Mucosa of gallbladder (tissue), 1 donor: ENCODE results near the gene HRAS. TPM values are rescaled to one million over a fixed set of nuclear protein-coding genes. Genes with fewer than 3 reads are reported as not detected.
A peak's percentile ranks its signal among the peaks of the same experiment; 100 is the strongest.

ENCODE experiments used
- DNase-seq: peaks from one replicate; pipeline ENCODE4 v3.0.0-alpha.2; 2020; ENCODE audit warnings: low spot score
- total RNA-seq: library from RNA; stranded (reverse); gene quantifications from one replicate; pipeline ENCODE4 v1.2.1, GENCODE V29; 2021
- donor health status: DM: no; HTN: no; CAD: no.

HRAS gene
- total RNA-seq, 1 donor from 2014 or later, result 51.1 TPM

DNA sequence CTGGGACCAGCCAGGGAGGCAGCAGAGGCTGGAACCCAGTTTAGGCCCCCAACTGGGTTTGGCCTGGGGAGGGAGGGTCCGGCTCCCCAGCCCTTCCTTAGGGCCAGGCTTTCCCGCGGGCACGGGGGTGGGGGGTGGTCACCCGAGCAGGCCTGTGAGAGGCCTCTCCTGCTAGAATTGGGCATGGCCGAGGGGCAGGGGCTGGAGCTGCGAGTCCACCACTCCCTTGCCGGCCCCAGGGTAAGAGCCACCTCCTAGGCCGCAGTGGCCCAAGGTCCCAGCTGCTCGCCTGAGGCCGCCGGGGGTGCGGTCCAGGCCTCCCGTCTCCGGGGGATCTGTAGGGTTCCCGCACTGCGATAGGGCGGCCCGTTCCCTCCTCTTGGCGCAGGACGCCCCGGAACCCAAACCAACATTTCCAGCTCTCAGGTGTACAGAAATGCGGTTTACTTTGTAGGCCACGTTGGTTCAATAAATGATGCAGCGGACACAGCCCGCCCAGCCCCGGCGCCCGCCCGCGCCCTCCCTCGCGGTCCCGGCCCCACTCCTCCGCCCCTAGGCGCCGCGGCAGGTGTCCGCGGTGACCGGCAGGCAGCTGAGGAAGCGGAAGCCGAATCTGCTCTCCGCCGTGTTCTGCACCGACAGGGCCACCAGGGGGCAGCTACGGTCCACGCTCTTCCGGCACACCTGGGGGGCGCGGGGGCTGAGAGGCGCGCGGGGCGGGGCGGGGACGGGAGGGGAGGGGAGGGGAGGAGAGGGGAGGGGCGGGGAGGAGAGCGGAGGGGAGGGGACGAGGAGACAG is 19.3 kb upstream of the HRAS start:
- DNase-seq, result peak; percentile 69

DNA sequence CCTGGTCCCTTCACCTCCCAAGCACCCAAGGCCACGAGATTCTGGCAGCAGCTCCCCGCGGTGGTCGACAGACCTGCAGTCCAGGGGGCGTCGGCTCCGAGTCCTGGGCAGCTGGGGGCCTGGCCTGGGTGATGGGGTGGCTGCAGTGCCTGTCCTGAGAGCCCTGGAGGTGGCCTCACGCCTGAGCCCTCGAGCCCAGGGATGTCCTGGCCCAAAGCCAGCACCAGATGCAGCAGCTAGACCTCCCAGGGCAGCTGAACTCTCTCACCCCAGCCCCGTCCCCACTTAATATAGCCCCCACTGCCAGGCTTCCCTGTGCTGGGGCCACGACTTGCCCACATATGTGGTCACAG is 18.6 kb upstream of the HRAS start:
- DNase-seq, result no peak

DNA sequence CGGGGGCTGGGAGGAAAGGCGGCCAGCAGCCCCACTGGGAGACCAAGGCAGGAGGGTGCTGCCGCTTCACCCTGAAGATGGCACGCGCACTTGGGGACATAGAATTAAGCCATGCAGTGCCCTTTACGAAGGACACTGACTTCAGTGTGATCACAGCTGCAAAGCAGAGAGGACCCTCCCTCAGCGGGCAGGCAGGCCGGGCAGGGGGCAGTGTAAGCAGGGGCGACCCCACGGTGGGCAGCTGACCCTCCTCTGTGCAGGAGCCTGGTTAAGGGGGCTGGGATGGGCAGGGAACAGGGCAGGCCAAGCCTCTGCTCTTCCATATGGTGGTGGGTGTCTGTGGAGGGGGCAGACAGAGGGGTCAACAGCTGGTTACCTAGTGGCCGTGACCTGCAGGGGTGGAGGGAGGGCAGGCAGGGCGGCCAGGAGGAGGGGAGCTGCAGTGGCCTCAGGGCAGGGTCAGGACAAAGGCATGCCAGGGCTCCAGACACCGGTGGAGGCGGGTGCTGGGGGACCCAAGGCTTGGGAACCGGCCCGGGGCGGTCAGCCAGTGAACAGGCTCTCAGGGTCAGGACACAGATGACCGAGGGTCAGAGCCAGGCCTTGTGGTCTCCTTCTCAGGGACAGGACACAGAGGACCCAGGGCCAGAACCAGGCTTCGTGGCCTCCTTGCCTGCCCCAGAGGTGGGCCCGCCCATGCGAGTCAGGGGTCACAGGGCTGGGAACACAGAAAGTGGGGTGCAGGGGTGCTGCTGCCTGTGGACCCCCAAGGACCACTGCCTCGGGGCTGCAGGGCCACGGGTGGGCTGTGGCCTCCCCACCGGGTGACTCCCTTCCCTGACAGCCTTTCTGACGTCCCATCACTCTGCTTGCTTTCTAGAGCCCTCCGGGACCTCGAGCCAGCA is 18.0 kb upstream of the HRAS start:
- DNase-seq, result no peak

DNA sequence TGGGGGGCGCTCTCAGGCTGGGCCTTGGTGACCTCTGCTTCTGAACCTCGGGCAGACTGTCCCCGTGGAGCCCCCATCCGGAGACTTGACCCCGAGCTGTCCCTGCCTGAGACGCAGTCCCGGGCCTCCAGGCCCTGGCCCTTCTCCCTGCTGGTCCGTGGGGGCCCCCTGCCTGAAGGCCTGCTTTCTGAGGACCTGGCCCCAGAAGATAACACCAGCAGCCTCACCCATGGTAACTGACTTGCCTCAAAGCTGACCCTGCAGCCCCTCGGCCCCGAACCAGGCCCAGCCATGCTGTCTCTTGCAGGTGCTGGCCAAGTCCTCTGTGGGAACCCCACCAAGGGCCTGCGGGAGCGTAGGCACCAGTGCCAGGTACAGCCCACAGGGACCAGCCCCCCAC is 16.2 kb upstream of the HRAS start:
- DNase-seq, result no peak

DNA sequence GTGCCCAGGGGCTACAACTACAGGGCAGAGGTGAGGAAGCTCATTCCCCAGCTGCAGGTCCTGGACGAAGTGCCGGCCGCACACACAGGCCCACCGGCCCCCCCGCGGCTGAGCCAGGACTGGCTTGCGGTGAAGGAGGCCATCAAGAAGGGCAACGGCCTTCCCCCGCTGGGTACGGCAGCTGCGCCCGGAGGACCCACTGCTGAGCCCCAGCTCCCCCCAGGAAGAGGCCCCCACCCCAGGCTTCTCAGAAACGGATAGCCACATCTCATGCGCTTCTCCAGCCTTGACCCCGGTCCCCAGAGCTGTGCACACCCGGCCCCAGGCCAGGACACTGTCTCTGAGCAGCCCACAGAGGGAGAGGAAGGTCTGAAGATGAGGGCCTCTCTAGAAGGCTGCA is 15.8 kb upstream of the HRAS start:
- DNase-seq, result no peak

DNA sequence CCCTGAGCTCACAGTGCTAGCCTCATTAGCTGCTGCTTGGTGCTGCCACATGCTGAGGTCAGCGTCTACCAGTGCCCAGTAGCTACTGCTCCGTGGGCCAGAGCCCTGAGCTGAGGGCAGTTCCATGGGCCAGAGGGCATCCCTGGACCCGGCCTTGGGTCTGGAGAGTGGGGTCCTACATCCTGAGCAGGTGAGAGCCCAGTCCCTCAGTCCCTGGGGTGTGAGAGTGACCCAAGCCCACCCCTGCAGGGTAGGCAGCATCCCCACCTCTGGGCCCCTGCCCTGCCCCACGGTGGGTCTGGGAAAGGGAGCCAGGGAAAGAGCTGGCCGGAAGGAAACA is 15.3 kb upstream of the HRAS start:
- DNase-seq, result no peak

DNA sequence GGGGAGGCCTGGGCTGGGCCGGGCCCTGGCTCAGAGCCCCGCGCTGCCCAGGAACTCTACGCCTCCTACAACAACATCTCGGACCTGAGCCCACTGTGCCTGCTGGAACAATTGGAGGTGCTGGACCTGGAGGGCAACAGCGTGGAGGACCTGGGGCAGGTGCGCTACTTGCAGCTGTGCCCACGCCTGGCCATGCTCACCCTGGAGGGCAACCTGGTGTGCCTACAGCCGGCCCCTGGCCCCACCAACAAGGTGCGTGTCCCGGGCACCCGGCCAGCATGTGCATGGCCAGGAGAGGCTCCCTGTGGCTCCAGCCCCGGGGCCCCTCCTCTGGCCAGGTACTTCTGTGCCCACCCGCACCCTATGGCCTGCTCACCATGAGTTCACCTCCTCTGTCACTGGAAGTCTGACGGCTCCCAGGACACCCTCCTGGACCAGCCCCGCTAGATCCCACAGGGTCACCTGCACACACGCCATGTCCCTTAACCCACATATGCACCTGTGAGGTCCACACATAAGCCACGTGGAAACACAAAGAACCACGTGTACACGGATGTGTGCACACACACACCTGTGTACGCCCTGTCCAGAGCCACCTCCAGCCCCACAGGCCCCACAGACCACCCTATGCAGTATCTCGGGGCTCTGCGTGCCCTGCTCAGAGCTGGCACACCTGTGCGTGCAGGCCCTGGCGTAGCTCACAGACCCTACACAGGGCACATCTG is 14.8 kb upstream of the HRAS start:
- DNase-seq, result no peak

DNA sequence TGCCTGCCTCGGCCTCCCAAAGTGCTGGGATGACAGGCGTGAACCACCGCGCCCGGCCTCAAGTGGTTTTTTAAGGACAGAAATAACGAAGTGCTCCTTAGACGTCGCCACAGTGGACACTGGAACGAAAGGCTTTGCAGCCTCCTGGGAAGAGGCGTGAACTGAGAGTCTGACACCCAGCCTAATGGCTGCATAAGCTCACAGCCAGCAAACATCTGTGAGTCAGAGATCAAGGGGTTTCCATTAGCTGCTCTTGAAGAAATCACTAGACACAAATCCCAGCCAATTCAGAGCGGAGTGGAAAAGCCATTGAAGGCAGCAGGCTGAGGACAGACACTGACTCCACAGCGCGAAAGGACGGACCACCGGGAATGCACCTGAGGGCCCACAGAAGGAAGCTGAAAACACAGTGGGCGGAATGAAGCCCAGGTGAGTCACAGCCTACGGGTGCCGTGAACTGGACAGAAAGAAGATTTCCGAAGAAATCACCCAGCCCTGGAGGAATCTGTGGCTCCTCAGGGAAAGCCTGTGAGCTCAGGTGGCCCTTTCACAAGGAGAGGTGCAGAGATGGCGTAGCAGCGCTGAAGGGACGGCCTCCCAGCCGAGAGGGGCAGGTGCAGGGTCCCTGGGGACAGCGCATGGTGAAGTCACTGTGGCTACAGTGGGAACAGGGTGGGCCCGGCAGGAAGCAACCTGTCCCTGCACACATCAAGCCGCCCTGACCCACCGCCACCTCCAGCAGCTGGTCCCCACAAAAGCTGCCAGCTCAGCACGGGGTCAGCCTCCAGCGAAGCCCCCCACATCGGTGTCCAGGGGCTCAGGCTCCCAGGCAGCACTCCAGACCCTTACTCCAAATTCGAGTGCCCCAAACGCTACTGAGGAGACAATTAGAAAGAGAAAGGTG is 13.6 kb upstream of the HRAS start:
- DNase-seq, result no peak

DNA sequence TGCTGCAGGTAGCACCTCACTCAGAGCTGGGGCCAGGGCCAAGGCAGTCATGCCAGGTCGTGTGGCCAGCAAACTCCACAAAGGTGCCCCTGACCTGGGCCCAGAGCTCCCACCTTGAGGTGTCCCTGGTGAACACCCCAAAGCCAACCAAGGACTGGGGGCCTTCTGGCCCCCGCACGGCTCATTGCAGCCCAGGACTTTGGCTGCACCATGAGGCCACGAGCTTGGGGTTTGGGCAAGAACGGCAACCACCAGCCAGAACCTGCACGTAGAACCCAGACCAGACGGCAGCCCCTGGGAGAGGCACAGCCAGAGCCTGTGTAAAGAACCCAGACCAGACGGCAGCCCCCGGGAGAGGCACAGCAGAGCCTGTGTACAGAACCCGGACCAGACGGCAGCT is 9.8 kb upstream of the HRAS start:
- DNase-seq, result no peak

DNA sequence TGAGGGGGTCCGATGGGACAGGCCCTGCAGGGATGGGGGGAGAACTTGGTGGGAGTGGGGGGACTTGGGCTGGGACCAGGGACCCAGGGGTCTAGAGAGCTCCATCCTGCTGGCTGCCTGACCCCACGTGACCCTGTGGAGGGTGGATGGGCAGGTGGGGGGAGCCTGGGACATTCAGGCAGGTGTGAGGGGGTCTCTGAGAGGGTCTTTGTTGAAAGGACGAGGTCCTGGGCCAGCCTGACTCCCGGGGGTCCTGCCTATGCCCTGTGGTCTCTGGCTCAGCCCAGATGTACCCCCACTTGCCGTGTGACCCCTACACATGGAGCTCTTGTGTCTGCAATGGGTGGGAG is 9.4 kb upstream of the HRAS start:
- no peak for DNase-seq

DNA sequence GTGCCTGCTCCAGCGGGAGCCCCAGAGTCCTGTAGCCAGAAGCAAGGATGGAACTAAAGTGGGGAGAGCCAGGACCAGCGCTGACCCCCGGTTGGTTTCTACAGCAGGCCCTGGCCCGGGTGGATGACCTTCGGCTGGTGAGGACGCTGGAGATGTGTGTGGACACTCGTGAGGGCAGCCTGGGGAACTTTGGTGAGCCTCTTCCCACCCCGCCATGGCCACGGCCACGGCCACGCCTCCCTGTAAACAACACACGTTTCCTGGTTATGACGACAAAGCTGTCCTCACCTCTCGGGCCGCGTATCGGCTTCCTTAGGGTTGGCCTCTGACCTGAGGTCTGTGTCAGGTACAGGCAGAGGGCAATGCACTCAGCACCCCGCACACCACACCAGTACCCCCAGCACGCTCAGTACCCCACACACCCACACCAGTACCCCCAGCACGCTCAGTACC is 6.1 kb upstream of the HRAS start:
- DNase-seq, result no peak

DNA sequence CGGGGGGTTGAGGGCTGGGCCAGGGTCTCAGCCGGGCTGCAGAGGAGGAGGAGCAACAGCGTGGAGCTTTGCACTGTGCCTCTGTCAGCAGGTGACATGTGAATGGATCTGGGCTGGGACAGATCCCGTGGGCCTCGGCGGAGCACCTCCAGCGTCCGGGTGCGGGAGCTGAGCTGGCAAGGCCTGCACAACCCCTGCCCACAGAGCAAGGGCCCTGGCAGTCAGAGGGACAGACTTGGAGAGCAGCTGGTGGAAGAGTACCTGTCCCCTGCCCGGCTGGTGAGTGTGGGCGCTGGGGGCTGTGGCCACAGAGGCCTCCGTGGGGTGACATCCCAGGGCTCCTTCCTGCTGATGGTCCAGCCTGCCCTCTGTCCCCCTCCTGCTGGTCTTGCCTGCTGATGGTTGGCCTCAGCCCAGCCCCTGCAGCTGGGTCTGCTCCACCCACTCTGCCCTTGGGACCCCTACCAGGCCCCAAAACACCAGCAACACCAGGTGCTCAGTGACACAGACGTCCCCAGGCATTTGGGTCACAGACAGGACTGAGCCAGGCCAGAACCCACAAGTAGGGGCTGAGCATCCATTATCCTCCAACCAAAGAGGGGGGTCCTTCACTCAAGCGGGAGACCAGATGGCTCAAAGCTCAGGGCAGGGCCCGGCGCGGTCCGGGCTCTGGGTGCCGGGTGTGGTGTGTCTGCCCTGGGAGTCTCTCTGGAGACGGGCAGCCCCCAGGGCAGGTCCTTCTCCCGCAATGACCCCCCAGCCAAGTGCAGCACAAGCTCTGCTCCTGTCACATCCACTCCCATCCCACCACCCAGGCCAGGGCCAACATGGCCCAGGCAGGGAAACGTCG is 5.4 kb upstream of the HRAS start:
- no peak for DNase-seq

DNA sequence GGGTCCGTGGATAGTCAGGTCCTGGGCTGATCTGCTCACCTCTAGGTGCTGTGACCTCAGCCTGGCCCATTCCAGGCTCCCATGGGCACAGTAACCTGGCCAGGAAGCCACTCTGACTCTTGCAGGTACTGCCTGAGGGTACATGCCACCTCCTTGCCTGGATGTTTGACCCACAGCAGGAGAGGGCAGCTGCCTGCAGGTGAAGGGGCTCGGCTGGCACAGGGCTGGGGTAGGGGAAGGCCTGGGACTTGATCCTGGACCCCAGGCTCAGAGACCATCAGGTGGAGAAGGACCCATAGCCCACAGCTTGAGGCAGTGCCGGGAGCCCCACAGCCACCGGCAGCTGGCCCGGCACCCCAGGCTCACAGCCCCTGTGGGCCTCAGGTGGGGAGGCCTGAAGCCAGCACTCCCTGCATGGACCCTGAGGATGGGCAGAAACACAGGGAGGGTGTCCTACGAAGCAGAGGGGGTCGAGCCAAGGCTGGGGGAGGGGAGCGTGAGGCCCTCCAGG is 4.7 kb upstream of the HRAS start:
- no peak for DNase-seq

DNA sequence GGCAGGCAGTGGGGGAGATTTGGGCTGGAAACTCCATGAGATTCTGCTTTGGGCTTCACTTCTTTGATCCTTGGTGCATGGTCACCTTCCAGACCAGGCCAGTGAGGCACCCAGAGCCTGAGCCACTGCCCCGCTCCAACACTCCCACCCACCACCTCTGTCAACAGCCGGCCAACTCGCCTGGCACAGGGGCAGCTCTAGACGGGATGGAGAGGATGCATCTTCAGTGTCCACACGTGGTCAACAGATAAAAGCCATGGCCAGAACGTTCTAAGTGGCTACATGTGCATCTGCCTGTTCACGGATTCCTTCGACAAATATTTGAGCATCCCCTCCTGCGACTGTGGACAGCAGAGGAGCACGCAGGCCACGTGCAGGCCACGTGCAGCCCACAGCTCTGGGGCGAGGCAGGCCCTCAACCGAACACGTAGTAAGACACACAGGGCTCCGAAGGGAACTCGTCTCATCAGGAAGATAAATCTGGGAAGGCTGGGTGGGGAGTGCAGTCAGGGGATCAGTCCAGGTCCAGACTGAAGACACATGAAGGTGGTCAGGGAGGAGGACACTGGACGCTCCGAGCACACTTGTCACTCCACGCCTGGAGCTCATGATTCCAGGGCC is 3.2 kb upstream of the HRAS start:
- DNase-seq, result no peak

DNA sequence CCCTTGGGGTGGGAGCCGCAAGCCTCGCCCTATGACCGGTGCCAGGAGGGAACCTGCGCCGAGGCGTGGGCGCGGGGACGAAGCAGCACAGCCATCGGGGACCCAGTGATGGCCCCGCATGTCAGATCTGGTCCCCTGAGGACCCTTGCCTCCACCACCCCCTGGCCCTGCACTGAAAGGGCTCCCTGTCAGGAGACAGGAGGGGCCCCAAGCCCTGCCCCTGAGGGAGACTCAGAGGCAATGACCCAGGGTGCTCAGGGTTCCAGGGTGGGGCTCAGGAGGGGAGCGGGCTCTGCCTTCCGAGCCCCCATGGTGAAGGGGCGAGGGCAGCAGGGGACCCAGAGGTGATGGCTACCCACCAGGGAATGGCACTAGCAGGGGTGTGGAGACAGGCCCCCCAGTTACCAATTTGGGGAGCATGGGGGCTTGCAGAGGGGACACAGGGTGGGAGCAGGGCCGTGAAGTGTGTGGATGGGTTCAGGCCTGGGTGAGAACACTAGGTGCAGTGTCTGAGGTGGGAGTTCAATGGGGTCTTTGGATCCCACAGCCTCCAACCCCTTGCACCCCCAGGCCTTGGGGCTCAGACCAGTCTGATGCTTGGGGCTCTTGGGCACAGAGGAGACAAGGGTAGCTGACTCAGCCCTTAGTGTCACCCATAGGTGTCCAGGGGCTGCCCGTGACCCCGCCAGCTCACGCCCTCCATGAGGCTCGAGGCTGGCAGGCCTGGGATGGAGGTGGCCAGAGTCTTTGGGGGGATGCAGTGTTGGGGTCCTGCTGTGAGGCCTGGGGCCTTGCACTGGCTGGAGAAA is 2.5 kb upstream of the HRAS start:
- DNase-seq, result no peak

DNA sequence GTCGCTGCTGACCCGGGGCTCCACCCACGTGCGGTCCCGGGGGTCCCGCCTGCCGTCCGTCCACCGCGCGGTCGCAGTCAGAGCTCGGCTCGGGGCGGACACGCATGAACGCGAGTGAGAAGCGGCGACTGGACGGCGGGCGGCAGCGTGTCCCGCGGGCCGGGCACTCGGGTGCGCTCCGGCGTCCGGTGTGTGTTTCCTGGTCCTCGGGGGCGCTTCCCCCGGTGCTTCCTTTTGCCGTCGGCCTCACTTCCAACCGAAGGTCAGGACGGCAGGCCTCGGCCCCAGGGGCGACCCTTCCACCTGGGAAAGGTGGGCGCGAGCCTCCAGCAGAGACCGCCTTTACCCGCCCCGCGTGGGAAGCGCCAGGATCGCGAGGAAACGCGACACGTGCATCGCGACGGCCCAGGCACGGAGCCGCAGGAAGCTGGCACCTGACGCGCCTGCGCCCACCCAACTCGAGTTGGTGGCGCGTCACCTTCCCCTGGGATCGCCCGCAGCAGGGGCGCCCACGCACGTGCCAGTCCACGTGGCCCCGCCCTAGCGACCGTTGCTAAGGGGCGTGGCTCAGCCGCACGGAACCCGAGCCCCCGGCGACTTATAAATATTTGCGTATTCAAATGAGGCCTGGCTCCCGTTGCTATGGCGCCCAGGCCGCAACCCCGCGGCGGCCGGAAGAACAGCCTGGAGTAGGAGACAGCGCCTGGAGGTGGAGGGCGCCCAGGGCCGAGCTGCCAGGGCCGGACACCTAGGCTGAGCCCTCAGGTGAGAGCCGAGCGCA is 1.7 kb upstream of the HRAS start, which contains the start of gene LRRC56:
TSS of gene LRRC56 (plus strand) at position 687 of the 781 bp plus-strand sequence. CDS start 3,158 bp downstream, outside the sequence.
- peak; percentile 88 for DNase-seq

DNA sequence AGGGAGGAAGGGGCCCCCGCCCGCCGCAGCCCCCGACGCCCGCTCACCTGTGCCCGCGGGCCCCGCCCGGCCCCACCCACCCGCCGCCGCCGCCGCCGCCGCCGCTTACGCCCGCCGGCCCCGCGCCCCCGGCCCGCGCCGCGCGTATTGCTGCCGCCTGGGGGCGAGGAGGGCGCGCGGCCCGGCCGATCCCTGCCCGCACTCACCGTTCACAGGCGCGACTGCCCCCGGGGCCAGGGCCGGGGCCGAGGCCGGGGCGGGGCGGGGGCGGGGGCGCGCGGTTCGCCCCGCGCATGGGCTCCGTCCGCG is 212 bp downstream of the HRAS start:
- DNase-seq, result no peak
